NB4 (cell line): ENCODE results near the gene MCM5.
"Not testable (repeated sequence)": the region's sequence is repeated elsewhere in the genome, so short reads cannot be mapped to it uniquely, and the experiment has no call there.

ENCODE experiments used
- DNase-seq: peaks from one replicate; pipeline ENCODE4 v3.0.0; 2010; ENCODE audit warnings: low read depth
- H3K4me3 ChIP-seq: one replicate; pipeline ENCODE4 v1.5.1; 2011; ENCODE audit warnings: mild to moderate bottlenecking, low read depth, low read length, moderate library complexity
- CTCF ChIP-seq: IDR thresholded peaks from one replicate; pipeline ENCODE4 v1.5.1; 2012; ENCODE audit warnings: low read depth, low read length
- MAX ChIP-seq: IDR thresholded peaks from 2 replicates; pipeline ENCODE4 v1.6.1; 2011; ENCODE audit warnings: low read depth, low read length
- MYC ChIP-seq: IDR thresholded peaks from 2 replicates; pipeline ENCODE4 v1.6.1; 2011; ENCODE audit warnings: low read depth, low read length
- POLR2A ChIP-seq: IDR thresholded peaks from 2 replicates; pipeline ENCODE4 v1.6.1; 2011; ENCODE audit warnings: mild to moderate bottlenecking; ENCODE audit not compliant: insufficient read length; ENCODE audit errors: extremely low read depth

Gene MCM5

DNA sequence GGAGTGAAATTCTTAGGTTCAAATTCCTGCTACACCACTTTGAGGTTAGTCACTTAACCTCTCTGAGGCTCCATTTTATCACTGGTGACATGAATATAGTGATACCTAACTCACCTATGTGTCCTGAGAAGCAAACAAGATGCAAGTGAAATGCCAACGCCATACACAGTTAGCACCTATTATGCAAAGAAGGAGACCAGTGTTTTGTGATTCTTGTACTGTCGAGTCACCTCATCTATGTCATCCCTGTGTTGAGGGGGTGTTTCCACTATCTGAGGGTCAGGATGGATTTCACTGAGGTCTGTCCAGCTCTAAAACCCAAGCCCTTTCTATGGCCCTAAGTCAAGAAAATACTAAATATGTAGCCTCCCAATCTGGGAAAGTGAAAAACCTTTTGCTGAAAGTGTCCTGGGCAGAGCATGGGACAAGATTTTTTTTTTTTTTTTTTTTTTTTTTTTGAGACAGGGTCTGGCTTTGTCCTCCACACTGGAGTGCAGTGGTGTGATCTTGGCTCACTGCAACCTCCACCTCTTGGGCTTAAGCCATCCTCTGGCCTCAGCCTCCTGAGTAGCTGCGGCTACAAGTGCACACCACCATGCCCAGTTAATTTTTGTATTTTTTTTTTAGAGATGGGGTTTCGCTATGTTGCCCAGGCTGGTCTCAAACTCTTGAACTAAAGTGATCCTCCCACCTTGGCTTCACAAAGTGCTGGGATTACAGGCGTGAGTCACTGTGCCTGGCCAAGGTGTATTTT is 5.0 kb upstream of the MCM5 start:
- no peak overlapping the region for H3K4me3 ChIP-seq

DNA sequence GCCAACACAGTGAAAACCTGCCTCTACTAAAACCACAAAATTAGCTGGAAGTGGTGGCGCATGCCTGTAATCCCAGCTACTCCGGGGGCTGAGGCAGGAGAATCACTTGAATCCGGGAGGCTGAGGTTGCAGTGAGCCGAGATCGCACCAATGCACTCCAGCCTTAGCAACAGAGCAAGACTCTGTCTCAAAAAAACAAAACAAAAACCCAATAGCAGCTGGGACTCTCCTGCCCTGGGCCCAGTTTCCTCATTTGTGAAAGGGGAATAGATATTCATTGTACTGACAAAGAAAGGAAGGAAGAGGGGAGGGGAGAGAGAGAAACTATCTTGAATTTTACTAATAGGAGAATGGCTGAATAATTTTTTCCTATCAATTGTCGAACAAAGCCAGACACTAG is 3.3 kb upstream of the MCM5 start:
- H3K4me3 ChIP-seq, result not testable (repeated sequence)

More for the DNA sequence above, 5.0 kb upstream of the MCM5 start:
- DNase-seq, result no peak
- TF ChIP-seq POLR2A, result no peak
- no peak for TF ChIP-seq CTCF
- TF ChIP-seq MYC, result no peak
- TF ChIP-seq MAX, result no peak

DNA sequence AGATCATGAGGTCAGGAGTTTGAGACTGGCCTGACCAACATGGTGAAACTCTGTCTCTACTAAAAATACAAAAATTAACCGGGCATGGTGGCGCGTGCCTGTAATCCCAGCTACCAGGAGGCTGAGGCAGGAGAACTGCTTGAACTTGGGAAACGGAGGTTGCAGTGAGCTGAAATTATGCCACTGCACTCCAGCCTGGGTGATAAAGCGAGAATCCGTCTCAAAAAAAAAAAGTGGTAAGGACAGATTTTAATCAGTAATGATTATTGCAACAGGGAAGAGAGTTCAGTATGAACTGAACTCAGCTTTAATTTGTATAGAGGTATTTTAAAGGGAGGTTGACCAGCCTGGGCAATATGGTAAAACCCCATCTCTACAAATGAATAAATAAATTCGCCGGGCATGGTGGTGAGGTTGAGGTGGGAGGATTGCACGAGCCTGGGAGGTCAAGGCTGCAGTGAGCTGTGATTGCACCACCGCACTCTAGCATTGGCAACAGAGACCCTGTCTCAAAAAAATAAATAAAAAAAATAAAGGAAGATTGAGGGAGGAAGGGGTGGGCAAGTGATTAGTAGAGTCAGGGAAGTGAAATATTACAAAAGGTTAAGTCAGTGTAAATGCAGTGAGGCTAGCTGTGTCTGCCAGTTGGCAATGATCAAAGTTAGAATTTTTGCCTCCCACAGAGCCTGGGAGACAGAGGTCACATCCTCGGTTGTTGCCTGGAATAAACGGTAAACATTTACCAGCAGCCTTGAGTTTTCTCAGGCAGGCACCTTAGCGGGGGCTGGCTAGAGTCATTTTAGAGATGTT is 2.6 kb upstream of the MCM5 start:
- H3K4me3 ChIP-seq, result no peak overlapping the region
- TF ChIP-seq POLR2A (no peak), MYC (no peak), CTCF (no peak), MAX (no peak)
- DNase-seq, result peak; percentile 57

More for the DNA sequence above, 3.3 kb upstream of the MCM5 start:
- peak; percentile 45 for DNase-seq

DNA sequence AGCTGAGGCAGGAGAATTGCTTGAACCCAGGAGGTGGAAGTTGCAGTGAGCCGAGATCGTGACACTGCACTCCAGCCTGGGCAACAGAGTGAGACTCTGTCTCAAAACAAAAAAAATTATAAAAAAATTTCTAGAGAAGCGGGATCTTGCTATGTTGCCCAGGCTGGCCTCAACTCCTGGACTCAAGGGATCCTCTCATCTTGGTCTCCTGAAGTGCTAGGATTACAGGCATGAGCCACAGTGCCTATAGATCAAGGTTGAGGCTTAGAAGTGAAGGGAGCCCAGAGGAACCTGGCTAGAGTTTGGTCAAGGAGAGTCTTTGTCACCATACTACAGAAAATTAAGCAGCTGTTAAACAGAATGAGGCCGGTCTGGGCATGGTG is 1.4 kb upstream of the MCM5 start:
- TF ChIP-seq CTCF, result no peak
- TF ChIP-seq MYC, result no peak
- no peak for TF ChIP-seq MAX
- no peak for TF ChIP-seq POLR2A
- no peak for DNase-seq
- peak overlapping the region; percentile 82 for H3K4me3 ChIP-seq

GRCh38 chr22:35399114-35399677 is 744 bp upstream of the MCM5 start:
- no peak for TF ChIP-seq MYC
- TF ChIP-seq POLR2A, result no peak
- no peak for TF ChIP-seq CTCF
- no peak for TF ChIP-seq MAX
- H3K4me3 ChIP-seq, result peak overlapping the region; percentile 82
- DNase-seq, result peak; percentile 65

- no peak for DNase-seq
- no peak for TF ChIP-seq MAX
- no peak for TF ChIP-seq CTCF
- TF ChIP-seq MYC, result no peak
- no peak for TF ChIP-seq POLR2A
- peak overlapping the region; percentile 82 for H3K4me3 ChIP-seq
Measured at GRCh38 chr22:35400501-35400790, 506 bp downstream of the MCM5 start.
